Upper lobe of left lung (tissue), 6 donors: ENCODE data around the gene RNU1-2. TPM values are rescaled to one million over a fixed set of nuclear protein-coding genes. Genes with fewer than 3 reads are reported as not detected.

Source experiments
- ATAC-seq, 2 donors: fragments of 200-7000 bp; cut with Tn5 transposase; one replicate each; pipeline ENCODE4 v1.9.1; 2022; ENCODE audit warnings: mild to moderate bottlenecking in 2 of 2, moderate library complexity in 2 of 2; ENCODE audit not compliant: low FRiP score in 2 of 2
- DNase-seq, 2 donors: peaks; one replicate each; pipeline ENCODE4 v3.0.0-alpha.2; 2019 to 2020
- H3K27ac ChIP-seq, 4 donors: fragments of 200-600 bp; sonication (generic); one replicate each; pipeline ENCODE4 v1.5.1; 2016 to 2019
- H3K27me3 ChIP-seq, 4 donors: fragments of 200-600 bp; sonication (generic); one replicate each; pipeline ENCODE4 v1.5.1; 2017 to 2019
- H3K36me3 ChIP-seq, 4 donors: fragments of 200-600 bp; sonication (generic); one replicate each; pipeline ENCODE4 v1.5.1; 2016 to 2019
- H3K4me1 ChIP-seq, 4 donors: fragments of 200-600 bp; sonication (generic); one replicate each; pipeline ENCODE4 v1.5.1; 2018 to 2019
- H3K4me3 ChIP-seq, 4 donors: fragments of 200-600 bp; sonication (generic); one replicate each; pipeline ENCODE4 v1.5.1; 2017 to 2019; ENCODE audit warnings: mild to moderate bottlenecking in 2 of 4, moderate library complexity in 1 of 4
- H3K9me3 ChIP-seq, 4 donors: fragments of 200-600 bp; sonication (generic); one replicate each; pipeline ENCODE4 v1.5.1; 2018 to 2019
- CTCF ChIP-seq, 6 experiments: fragments of 450-650 bp in 4 of 6; fragments of 200-600 bp in 2 of 6; sonication (generic) in 2 of 6; IDR thresholded peaks; one replicate each; pipeline ENCODE4 v1.5.1; 2016 to 2019; ENCODE audit warnings: antibody characterized with exemption in 6 of 6
- EP300 ChIP-seq, 4 donors: sonication (generic); formaldehyde crosslinking; IDR thresholded peaks; one replicate each; pipeline ENCODE4 v1.5.1; 2017; ENCODE audit warnings: antibody characterized with exemption in 4 of 4, control low read depth in 2 of 4
- POLR2A ChIP-seq, 4 donors: fragments of 450-650 bp; IDR thresholded peaks; one replicate each; pipeline ENCODE4 v1.5.1; 2016 to 2017; ENCODE audit warnings: antibody characterized with exemption in 4 of 4, mild to moderate bottlenecking in 2 of 4
- POLR2AphosphoS5 ChIP-seq, 2 donors: sonication (generic); formaldehyde crosslinking; IDR thresholded peaks; one replicate each; pipeline ENCODE4 v1.5.1; 2017; ENCODE audit warnings: antibody characterized with exemption in 2 of 2
- WGBS, 2 donors: methylation state at CpG; one replicate each; pipeline ENCODE4 v1.1.5; 2017 to 2018; 5-methylcytosine and 5-hydroxymethylcytosine counted together
- total RNA-seq, 6 donors: library from RNA; depleted of rRNA in 4 of 6; stranded (reverse); fragments of >200 nt in 4 of 6; gene quantifications; one replicate each; pipeline versions ENCODE4 v1.1.0 to v1.2.1, GENCODE V29; 2016 to 2021
- donor health status: DM: no; HTN: no; CAD: no; lungs with moderate emphysema.
- donor health status: DM: no; HTN: yes; CAD: no; lungs with severe emphysema.

RNU1-2 gene
- total RNA-seq, 6 donors from 2014 or later, result under 0.01 to 14,413 (median 1,360) TPM

GRCh38 chr1:16904560-16905109, 8.9 kb downstream of the RNU1-2 start:
- no peaks in the 10 kb centered on the region for H3K27me3 ChIP-seq
- WGBS, 2 donors, result 0 to 1% methylated on average over 27 of the region's 27 CpGs
- ATAC-seq, result peak; percentile 100
- H3K9me3 ChIP-seq, result peaks cover 0 to 12% (median 4%) of the 10 kb centered on the region in 4 donors
- peak in 2 of 4 donors; percentile 28 to 97 for TF ChIP-seq POLR2A (IDR thresholded peaks at IDR 0.05)
- peak in 1 of 6 experiments; percentile 3 for TF ChIP-seq CTCF (IDR thresholded peaks at IDR 0.05)
- TF ChIP-seq EP300 (IDR thresholded peaks at IDR 0.05), result no peak
- no peak for TF ChIP-seq POLR2AphosphoS5 (IDR thresholded peaks at IDR 0.05)
- peak overlapping the region; percentile 41 to 52 (median 46) for H3K4me3 ChIP-seq
- peak; percentile 97 to 100 for DNase-seq
- H3K36me3 ChIP-seq, result no peaks in the 10 kb centered on the region
- peak overlapping the region; percentile 94 to 99 (median 98) for H3K27ac ChIP-seq
- H3K4me1 ChIP-seq, result peaks cover 10 to 16% (median 10%) of the 10 kb centered on the region in 4 donors

DNA sequence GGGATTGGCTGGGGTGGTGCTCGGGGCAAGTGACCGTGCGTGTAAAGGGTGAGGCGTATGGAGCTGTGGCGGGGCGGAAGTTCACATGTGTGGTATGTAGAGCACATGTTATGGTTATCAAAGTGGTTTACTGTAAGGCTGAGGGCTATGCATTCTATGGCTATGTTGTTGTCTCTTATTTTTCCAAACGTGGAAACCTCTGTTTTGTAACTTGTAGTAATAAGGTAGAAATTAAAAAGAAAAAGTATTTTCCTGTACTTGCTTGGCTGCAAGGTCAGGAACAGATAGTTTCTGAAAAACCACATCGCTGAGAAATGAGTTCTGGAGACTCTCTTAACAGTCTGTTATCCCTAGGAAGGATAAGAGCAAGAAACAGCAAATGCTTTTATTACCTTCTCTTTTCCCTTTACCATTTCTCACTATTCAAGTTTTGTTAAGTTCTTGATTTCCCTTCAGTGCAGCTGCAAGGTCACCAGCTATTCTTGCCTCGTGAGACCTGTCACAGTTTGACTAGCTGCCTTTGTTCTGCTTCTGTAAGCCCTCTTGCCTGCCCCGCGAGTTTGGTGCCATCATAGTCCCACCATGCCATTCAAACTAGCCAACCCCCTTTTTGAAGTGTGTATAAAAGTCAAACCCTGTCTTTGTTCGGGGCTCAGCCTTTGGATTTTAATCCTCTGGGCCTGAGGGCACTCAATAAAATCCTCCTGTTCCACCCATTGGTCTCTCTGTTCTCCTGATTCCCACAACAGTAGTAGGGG, 9.5 kb downstream of the RNU1-2 start:
- 5 to 6% methylated on average over 12 of the region's 12 CpGs for WGBS, 2 donors
- peak overlapping the region in 3 of 4 donors; percentile 41 to 52 (median 44) for H3K4me3 ChIP-seq
- ATAC-seq, result peak; percentile 91 to 94

DNA sequence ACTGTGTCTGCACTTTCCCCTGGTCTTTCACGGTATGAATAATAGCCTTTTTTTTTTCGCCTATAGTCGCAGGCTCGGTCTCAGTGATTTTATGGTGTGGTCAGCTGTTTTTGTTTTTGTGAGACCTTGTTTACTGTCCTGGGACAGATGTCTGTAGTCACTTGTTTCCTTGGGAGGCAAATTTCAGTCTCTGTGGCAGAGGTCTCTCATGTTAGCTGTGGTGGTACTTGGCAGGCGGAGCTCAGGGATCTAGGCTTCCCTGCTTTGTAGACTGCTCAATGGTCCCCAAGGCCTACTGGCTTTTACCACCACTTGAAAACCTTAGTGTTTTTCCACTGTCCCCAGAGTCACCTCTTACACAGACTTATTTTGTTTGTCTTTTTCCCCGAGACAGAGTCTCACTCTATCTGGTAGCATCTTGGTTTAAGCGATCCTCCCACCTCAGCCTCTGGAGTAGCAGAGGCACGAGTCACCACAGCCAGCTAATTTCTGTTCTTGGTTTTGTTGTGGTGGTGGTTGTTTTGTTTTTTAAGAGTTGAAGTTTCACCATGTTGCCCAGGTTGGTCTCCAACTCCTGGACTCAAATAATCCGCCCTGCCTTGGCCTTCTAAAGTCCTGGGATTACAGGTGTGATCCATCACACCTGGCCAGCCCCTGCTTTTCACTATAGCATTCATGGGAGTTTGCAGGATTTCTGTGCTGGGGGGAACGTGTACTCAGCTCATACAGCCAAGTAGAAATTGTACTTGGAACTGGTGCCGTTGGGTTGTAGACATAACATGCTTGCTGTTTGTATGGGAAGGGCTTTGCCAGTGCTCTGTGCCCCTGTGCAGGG, 10.3 kb downstream of the RNU1-2 start:
- peaks cover 0 to 12% (median 4%) of the 10 kb centered on the region in 4 donors for H3K9me3 ChIP-seq
- 85 to 86% methylated on average over 11 of the region's 11 CpGs for WGBS, 2 donors
- no peak for TF ChIP-seq POLR2A (IDR thresholded peaks at IDR 0.05)
- TF ChIP-seq EP300 (IDR thresholded peaks at IDR 0.05), result no peak
- no peak for TF ChIP-seq CTCF (IDR thresholded peaks at IDR 0.05)
- TF ChIP-seq POLR2AphosphoS5 (IDR thresholded peaks at IDR 0.05), result no peak
- peaks cover 10 to 16% (median 10%) of the 10 kb centered on the region in 4 donors for H3K4me1 ChIP-seq
- no peaks in the 10 kb centered on the region for H3K36me3 ChIP-seq
- no peak overlapping the region for H3K4me3 ChIP-seq
- ATAC-seq (no peak), DNase-seq (no peak)
- H3K27me3 ChIP-seq, result no peaks in the 10 kb centered on the region
- H3K27ac ChIP-seq, result peak overlapping the region; percentile 94 to 99 (median 98)

More for the DNA sequence above, 9.5 kb downstream of the RNU1-2 start:
- peak overlapping the region; percentile 94 to 99 (median 98) for H3K27ac ChIP-seq
- peaks cover 10 to 16% (median 10%) of the 10 kb centered on the region in 4 donors for H3K4me1 ChIP-seq
- H3K27me3 ChIP-seq, result no peaks in the 10 kb centered on the region
- DNase-seq, result no peak
- H3K9me3 ChIP-seq, result peaks cover 0 to 12% (median 4%) of the 10 kb centered on the region in 4 donors
- TF ChIP-seq EP300 (IDR thresholded peaks at IDR 0.05) (peak in 2 of 4 donors; percentile 9 to 96), POLR2AphosphoS5 (IDR thresholded peaks at IDR 0.05) (peak; percentile 99 to 100), POLR2A (IDR thresholded peaks at IDR 0.05) (peak; percentile 91 to 99 (median 94)), CTCF (IDR thresholded peaks at IDR 0.05) (peak in 2 of 6 experiments; percentile 6 to 21)
- H3K36me3 ChIP-seq, result no peaks in the 10 kb centered on the region

GRCh38 chr1:16906873-16907272, 11.1 kb downstream of the RNU1-2 start:
- H3K27me3 ChIP-seq, result no peaks in the 10 kb centered on the region
- peaks cover 0 to 12% (median 4%) of the 10 kb centered on the region in 4 donors for H3K9me3 ChIP-seq
- DNase-seq (no peak), ATAC-seq (no peak)
- no peak for TF ChIP-seq POLR2A (IDR thresholded peaks at IDR 0.05)
- TF ChIP-seq EP300 (IDR thresholded peaks at IDR 0.05), result no peak
- TF ChIP-seq POLR2AphosphoS5 (IDR thresholded peaks at IDR 0.05), result no peak
- TF ChIP-seq CTCF (IDR thresholded peaks at IDR 0.05), result no peak
- no peaks in the 10 kb centered on the region for H3K36me3 ChIP-seq
- 90 to 92% methylated on average over 4 of the region's 4 CpGs for WGBS, 2 donors
- no peak overlapping the region for H3K4me3 ChIP-seq
- peaks cover 10 to 16% (median 10%) of the 10 kb centered on the region in 4 donors for H3K4me1 ChIP-seq
- no peak overlapping the region for H3K27ac ChIP-seq
